SKM-1 (cell line): ENCODE data around the gene GUCA1C.
A peak's percentile ranks its signal among the peaks of the same experiment; 100 is the strongest.

Experiments
- DNase-seq: peaks from one replicate; lab custom pipeline; 2025; ENCODE audit not compliant: unreplicated experiment; lab: John Stamatoyannopoulos, UW

GUCA1C gene, protein sequence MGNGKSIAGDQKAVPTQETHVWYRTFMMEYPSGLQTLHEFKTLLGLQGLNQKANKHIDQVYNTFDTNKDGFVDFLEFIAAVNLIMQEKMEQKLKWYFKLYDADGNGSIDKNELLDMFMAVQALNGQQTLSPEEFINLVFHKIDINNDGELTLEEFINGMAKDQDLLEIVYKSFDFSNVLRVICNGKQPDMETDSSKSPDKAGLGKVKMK

DNA sequence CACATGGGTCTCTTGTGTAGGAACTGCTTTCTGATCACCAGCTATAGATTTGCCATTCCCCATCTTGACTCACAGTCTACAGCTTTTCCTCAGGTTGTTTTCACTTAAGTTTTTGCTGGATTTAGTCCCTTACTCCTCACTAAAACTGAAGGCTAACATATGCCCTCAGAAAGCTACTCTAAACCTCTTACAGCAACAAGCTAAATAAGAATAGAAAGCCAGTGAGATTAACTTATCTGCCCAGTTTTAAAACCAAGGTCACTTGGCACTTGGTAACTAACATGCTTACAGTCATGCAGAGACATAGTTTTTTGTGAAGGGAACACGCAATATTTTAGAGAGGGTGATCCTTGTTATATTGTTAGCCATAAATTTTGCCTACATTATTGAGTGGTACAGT, at the start of gene GUCA1C:
Gene GUCA1C (minus strand): TSS at position 180 of the 400 bp plus-strand sequence. CDS start 117 bp downstream, at position 63.
- DNase-seq: no peak

DNA sequence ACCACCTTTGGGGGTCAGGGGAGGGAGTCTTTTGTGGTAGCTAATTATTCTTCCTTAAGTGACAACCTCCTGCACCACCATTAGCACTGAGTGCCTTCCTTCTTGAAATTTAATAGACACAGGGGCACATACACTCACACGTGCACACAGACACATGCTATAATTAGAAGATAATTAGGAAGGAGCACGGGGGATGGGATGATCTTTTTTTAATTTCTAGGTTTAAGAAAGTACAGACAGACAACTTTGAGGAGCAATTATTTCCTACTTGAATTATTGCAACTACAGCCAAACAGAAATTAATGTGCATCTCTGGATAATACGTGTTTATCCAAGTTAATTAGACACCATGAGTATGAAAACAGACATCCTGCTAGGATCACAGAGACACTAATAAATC, 44.8 kb upstream of the GUCA1C start:
- DNase-seq: no peak

DNA sequence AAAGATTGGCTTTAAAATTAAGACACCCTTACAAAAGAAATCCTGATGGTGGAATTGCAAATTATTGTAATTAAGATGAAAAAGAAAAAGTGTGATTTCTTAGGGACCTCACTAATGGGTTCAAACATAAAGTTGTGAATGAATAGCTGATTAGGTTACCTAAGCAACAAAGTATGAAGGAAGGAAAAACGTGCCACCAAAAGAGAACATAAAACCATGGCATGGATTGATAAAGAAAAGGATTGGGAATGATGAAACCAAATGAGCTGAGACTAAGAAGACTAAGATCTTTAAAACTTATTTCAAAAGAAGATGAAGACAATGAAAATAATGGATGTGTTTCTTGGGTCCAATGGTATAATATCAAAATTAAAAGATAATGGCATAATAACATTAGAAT, 32.2 kb upstream of the GUCA1C start:
- DNase-seq: no peak

DNA sequence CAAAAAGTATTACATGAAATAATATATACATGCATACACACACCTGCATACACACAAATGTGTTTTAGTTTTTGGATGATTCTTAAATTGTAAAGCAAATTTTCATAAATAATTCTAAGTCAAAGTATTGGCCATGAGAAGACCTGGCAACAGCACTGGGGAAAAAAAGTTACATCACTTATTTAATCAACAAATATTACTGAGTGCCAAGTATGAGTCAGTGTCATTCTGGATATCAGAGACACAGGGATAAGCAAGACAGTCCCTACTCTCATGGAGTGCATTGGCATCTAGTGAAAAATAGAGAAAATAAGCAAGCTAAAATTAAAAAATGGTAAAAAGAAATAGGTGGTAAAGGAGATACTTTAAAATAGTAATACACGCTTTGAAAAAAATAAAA, 29.4 kb upstream of the GUCA1C start:
- no peak for DNase-seq

DNA sequence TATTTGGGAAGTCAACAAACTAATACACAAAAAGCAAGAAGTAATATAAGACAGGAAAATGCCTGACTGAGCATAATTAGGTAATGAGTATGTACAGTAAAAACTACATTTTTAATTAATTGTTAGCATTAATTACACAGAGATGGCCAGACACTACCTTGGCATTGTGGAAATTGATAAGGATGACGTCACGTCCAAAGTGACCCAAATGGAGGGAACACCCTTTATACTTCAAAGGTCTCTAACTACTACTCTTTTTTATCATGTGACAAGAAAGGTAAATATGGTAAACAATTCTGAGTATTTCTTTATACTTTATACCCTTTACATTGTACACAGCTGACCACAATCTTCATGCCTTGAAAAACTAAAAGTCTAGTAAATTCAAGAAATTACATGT, 22.4 kb upstream of the GUCA1C start:
- DNase-seq: no peak

DNA sequence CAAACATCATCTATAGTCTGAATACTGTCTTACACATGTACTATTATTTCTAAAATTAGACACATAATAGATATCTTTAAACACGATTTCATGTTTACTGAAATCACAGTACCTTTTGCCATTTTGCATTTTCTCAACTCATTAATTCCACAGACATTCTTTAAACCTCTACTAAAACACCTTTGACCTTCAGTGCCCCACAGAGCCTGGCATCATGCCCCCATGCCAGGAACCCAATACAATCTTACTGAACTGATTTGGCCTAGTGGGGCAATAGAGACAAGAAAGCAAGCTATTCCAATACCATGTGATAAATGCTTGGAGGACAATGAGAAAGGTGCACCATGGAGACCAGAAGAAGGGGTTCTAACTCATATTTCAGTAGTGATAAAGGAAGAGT, 19.3 kb upstream of the GUCA1C start:
- no peak for DNase-seq

DNA sequence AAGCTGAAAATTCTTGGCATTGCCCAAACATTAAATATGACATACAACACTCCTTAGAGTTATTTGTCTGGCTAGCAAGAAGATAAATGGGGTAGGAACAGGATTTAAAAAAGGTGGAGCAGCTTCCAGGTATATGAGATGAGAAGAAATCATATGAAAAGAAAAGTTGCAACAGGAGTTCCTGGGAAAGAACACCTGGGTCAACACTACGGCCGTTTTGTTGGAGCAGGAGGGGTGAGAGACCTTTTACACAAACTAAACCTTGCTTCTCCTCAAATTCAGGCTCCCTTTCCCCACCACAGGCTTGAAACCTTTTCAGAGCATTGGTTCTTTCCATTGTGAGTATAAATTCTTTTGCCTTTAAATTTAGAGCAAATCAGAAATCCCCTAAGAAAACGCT, 18.8 kb upstream of the GUCA1C start:
- DNase-seq: no peak

DNA sequence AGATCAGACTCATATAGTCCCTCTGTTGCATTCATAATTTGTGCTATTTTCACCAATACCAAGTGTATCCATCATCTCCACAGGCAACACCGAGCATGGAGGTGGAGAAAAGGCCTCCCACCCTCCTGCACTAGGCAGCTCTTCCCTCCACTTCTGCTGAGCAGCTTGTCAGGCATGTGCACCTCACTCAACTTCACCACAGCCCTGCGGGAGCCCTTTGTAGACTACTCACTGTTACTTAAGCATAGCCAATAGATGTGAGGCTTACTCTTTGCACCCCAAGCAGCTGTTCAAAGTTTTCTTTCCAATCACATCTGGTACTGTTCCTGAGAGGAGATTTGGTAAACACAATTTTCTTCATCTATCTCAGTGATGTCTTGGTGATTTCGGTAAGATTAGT, 16.9 kb upstream of the GUCA1C start:
- DNase-seq: no peak

DNA sequence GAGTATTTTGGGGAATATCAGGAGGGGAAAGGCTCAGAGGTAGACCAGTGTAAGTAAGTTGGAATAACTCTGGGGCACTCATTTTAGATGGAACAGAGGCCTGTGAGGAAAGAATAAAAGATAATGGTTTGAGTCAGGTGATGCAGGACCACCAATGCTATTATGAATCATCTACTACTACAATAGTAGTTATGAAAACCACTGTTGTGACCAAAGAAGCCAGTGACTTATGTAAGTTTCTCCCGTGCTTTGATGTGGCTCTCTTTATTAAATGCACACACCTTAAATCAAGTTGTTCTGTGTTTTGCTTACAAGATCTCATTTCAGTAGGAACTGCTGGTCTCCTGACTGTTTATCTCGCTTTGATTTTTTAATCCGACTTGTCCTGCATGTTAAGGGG, 13.1 kb upstream of the GUCA1C start:
- DNase-seq: no peak

DNA sequence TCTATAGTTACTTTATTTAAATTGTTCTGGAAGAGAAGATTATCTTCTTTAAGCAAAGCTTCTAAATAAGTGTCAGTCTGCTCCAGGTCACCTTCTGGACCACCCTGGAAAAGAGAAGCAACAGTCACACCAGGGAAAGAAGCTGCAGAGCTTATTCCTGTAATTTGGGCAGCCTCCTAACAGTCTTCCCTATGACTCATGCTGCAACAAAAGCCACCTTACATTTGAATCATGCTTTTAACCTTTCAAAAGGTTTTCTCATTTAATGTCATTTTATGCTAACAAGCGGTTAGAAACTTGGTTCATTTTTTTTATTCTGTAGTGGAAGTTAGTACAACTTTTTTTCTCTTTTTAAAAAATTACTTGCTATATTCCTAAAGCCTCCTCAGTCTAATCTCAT, 5.3 kb upstream of the GUCA1C start:
- DNase-seq: no peak

DNA sequence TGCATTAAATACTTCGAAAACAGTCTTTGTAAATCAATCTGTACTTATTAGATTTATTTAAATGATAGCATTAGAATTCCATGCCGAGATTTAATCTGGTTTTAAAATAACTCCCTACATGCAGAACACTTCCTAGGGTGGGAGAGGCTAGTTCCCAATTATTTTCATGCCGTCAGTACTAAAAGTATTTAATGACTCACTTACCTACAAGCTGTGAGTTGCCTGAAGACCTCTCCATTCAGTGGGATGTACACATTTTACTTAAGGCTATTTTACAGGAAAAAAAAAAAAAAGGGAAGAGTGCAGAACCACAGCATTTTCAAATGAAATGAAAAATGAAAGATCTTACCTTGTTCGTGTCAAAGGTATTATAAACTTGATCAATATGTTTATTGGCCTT, 469 bp downstream of the GUCA1C start:
- no peak for DNase-seq

DNA sequence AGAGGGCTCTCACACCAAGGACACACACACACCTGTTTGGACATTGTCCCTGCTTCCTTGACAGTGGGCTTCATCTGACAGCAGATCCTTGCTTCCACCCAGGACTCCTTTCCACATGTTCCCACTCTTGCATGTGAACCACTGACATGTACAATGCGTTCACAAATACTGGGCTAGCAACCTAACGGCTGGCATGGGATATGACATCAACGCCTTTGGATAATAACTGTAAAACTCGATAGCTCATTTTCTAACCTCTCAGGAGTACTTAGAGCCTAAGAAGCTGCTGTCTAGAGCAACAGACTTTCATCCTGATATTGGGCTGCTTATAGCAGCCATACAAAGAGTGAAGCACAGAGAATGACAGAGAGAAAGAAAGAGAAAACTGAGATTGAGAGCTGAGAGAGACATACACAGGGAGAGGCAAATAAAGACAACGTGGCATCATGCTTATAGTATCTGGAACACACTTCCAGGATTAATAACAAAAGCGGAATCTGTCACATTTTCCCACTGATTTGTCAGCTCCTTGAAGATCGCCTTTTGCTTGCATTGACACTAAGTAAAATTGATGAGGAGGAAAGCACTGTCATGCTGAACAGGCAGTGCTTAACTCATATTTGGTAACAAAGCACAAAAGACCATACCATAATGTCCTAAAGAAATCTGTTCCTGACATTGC, 1.7 kb downstream of the GUCA1C start:
- no peak for DNase-seq

DNA sequence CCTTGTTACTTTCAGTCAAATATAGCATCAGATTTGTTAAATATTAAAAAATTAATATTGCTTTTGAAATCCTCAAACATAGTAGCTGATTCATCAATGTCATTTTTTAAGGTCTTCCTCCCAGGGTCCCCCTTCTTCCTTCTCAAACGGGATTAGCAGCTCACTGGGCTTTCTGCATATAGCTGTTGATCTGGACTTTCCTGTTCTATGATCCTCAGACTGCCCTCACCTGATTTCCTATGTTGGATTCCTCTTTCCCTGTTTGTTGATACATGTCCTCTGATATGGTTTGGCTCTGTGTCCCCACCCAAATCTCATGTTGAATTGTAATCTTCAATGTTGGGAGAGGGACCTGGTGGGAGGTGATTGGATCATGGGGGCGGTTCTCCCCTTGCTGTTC, 5.8 kb downstream of the GUCA1C start:
- no peak for DNase-seq

DNA sequence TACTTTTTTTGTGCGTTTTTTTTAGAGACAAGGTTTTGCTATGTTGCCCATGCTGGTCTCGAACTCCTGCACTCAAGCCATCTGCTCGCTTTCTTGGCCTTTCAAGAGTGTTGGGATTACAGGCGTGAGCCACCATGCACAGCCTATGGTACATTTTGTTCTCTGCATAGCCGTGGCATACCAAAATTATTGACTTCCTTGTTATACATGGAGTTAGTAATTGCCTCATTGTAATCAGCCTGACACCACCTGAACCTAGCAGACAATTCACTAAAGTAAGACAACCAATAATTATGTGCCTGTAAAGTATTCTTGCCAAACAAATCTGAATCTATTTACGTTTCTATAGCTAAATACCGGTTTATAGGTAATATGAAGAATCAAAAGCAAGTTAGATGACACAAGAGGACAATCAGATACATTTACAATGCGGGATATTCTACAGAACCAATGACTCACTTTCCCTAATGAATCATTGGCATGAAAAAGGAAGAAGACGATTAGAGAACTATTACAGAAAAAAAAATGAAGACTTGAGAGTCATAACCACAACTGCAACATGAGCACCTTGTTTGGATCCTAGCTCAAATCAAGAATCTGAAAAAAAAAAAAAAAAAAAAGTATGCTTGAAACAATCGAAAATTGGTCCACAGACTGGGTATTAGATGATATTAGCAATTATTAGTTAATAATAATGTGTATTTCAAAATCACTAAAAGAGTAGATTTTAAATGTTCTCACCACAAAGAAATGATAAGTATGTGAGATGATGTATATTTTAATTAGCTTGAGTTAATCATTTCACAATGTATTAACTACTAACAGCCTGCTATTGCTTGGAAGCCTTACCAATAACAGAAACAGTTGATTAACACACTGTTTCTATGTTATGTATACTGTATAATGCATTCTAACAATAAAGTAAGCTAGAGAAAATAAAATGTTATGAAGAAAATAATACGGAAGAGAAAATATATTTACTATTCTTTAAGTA, 7.1 kb downstream of the GUCA1C start:
- no peak for DNase-seq

DNA sequence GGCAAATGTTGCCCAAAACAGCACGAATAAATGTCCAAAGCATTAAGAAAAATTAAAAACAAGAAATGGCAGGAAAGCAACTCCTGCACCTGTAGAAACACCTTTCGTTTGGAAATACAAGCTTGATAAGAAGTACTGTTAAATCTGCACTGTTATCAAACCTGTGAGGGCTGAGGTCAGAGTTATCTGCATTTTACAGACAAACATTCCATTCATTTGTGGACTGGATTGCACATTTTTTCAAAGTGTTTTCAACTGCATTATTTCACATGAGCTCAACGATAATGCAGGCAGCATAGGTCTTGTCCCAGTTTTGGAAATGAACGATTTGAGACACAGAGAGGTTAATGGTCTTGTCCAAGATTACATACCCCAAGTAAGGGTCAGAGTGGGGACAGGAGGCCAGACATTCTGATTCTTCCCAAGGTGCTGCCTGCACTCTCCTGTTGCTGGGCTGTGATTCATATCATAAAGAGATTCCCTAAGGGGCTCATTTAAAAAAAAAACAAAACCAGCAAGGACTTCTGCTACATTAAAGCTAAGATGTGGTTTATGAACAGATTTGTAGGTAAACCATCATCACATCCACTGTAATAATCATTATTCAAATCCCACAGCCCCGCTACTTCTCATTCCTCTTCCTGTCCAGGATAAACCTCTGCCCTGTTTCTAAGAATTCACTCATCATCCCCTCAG, 13.0 kb downstream of the GUCA1C start:
- no peak for DNase-seq

DNA sequence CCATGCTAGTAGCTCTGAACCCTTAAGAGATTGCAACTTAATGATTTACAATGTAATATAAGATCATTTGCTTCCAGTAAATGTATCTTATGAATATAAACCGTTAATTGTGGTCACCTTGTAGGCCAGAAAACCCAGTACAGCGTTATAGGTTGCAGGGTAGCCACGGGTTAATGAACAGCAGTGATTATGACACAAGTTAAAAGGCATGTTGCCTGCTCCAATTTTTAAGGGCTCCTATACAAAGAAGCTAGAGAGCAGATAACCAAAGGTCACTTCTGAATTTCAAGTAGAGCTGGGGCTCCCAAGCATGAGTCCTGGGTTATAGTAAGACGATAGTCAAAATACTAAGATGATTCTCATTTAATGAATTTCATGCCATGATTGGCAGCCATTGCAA, 13.5 kb downstream of the GUCA1C start:
- no peak for DNase-seq

DNA sequence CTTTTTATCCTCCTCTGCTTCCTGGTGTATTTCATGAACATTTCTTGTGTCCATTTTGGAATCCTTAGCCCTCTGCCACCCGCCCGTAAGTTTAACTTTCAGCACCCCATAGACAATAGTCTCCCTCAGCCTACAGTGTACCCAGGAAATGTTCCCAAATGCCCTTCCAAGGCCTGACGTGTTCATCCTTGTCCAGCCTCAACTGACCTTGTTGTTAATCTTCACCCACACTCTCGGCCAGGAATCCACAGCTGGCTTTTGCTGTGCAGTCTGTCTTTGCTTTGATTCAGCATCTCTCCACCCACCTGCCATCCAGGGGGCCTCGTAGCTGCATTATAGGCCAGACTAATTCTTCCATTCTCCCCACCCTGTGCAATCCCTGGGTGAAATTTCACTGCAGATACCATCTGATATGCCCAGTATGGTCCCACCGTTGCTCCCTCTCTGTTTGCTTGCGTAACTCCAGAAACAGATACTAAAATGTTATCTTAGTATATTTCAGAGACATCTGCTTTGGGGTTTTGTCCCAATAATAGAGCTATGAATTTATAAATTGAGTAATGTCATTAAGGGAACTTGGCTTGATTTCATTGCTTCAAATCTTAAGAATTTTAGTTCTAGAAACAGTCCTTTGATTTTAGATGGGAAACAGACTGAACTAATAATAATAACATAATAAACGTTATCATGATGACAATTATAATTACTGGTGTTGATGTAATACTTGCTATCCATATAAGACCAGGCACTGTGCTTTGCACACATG, 16.6 kb downstream of the GUCA1C start:
- no peak for DNase-seq

DNA sequence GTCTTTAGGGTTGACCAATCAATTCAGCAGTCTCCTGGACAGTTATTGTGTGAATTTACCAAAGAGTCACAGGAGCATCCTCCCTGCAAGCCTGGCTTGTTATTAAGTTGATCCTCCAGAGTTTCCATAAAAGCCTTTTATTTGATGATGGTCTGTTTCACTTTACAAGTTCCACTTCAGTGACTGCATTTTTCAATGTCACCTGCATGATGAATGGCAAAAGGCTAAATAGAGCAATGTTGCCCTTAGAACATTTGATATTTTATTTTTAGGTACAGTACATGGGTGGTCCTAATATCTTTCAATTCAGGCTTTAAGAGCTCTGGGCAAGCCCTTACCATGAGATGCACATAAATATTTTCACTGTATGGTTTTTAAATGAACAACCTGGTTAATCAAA, 22.6 kb downstream of the GUCA1C start:
- no peak for DNase-seq

DNA sequence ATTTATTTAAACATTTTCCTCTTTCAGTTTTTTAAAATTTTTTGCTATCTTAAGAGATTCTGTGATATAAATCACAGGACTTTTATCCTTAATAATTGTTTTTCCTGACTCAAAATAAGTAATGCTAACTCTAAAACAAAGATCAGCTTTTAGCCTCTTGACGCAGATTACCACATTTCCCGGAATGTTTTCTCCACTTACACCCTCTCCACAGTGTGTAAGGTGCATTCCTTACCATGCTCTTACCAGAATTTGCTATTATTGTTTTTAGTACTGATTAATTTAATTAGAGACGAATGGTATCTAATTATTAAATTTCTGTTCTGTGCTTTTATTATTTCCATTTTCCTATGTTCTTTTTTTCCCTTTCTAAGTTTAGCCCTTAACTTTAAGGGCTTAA, 34.8 kb downstream of the GUCA1C start:
- DNase-seq: no peak

DNA sequence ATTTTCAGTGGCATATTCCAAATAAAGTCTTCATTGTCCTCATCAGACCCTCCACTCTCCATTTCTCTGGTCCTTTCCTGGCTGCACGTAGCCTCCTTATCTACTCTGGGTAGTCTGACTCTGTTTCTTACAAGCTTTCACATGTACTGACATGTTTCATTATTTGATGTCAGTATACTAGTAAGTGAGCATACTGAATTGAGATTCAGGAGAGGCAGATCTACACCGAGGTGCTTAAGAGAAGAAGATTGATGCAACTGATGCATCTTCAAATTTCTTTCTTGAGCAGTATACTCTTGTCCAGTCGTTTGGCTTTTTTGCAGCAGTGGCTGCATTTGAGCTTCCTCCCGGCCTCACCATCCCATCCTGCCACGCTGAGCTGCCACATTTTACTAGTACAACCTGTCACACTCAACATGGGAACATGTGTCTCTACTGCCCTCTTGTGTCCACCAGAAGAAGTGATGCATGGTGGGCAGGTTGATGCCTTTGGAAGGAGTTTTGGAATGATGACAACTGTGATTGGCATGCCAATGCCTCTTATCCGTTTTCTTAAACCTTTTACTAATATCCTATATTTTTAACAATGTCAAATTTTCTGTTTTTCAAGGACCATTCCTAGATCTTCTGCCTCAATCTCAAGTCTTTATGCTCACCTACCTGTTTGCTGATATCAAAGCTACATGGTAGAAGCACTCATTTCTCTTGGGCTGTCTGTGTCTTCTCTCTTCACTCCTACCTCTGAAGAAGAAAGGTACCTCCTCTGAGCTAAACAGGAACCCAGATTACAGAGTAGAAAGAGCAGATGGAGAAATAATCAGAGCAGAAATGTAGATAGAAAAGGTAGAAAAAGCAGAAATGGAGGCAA, 38.7 kb downstream of the GUCA1C start:
- peak; percentile 38 for DNase-seq
